Esophagus muscularis mucosa (tissue), 4 donors: ENCODE measurements around the gene IPCEF1. TPM values are rescaled to one million over a fixed set of nuclear protein-coding genes. Genes with fewer than 3 reads are reported as not detected.

Source experiments
- DNase-seq: peaks from one replicate; pipeline ENCODE4 v3.0.0-alpha.2; 2017; ENCODE audit errors: extremely low spot score
- H3K27ac ChIP-seq, 4 donors: fragments of 200-600 bp; sonication (generic); replicated peaks in 1 of 4; 1 replicate in 3 of 4; 2 replicates in 1 of 4; pipeline ENCODE4 v1.5.1; 2016 to 2019; ENCODE audit warnings: mild to moderate bottlenecking in 1 of 4
- H3K27me3 ChIP-seq, 4 donors: fragments of 200-600 bp; sonication (generic); one replicate each; pipeline versions ENCODE4 v1.5.1 to v1.6.0; 2016 to 2019
- H3K36me3 ChIP-seq, 4 donors: fragments of 200-600 bp; sonication (generic); one replicate each; pipeline ENCODE4 v1.5.1; 2016 to 2019
- H3K4me1 ChIP-seq, 4 donors: fragments of 200-600 bp; sonication (generic); one replicate each; pipeline ENCODE4 v1.5.1; 2016 to 2019
- H3K4me3 ChIP-seq, 4 donors: fragments of 200-600 bp; sonication (generic); 1 replicate in 2 of 4; 2 replicates in 2 of 4; pipeline ENCODE4 v1.5.1; 2016 to 2019; ENCODE audit warnings: mild to moderate bottlenecking in 4 of 4, moderate library complexity in 1 of 4
- H3K9me3 ChIP-seq, 4 donors: fragments of 200-600 bp; sonication (generic); 1 replicate in 3 of 4; 2 replicates in 1 of 4; pipeline ENCODE4 v1.5.1; 2016 to 2019
- EP300 ChIP-seq: sonication (generic); formaldehyde crosslinking; IDR thresholded peaks from one replicate; pipeline ENCODE4 v1.6.1; 2017; ENCODE audit warnings: antibody characterized with exemption
- POLR2A ChIP-seq: fragments of 450-650 bp; IDR thresholded peaks from one replicate; pipeline ENCODE4 v1.6.1; 2017; ENCODE audit warnings: antibody characterized with exemption, moderate library complexity, mild to moderate bottlenecking, low read depth
- POLR2AphosphoS5 ChIP-seq, 2 donors: sonication (generic); formaldehyde crosslinking; IDR thresholded peaks; one replicate each; pipeline ENCODE4 v1.6.1; 2017; ENCODE audit warnings: antibody characterized with exemption in 2 of 2
- WGBS: methylation state at CpG from one replicate; pipeline ENCODE4 v1.1.5; 2018; 5-methylcytosine and 5-hydroxymethylcytosine counted together
- intact Hi-C: fragments of 100-400 bp; cut with DNase I; formaldehyde crosslinking; loops from one replicate; pipeline ENCODE4 v1.15.1; 2023
- total RNA-seq, 4 donors: library from RNA; depleted of rRNA; stranded (reverse); fragments of >200 nt; gene quantifications; one replicate each; pipeline versions ENCODE4 v1.1.0 to v1.2.1, GENCODE V29; 2016
- TF ChIP-seq, protein P1 (sequence below), 3 experiments: fragments of 200-600 bp in 2 of 3; fragments of 450-650 bp in 1 of 3; sonication (generic) in 2 of 3; IDR thresholded peaks; one replicate each; pipeline ENCODE4 v1.5.1; 2017 to 2019; ENCODE audit warnings: antibody characterized with exemption in 3 of 3, mild to moderate bottlenecking in 2 of 3, moderate library complexity in 1 of 3

IPCEF1 gene
- total RNA-seq, 4 donors from 2014 or later: 0.63 to 2.7 (median 1.2) TPM

- Histone ChIP-seq H3K4me3 (no peak overlapping the region), H3K27me3 (no peaks in the 10 kb centered on the region), H3K36me3 (no peaks in the 10 kb centered on the region), H3K9me3 (no peaks in the 10 kb centered on the region), H3K27ac (no peak overlapping the region), H3K4me1 (no peaks in the 10 kb centered on the region)
- no peak for TF ChIP-seq POLR2A
- TF ChIP-seq, protein P1, sequence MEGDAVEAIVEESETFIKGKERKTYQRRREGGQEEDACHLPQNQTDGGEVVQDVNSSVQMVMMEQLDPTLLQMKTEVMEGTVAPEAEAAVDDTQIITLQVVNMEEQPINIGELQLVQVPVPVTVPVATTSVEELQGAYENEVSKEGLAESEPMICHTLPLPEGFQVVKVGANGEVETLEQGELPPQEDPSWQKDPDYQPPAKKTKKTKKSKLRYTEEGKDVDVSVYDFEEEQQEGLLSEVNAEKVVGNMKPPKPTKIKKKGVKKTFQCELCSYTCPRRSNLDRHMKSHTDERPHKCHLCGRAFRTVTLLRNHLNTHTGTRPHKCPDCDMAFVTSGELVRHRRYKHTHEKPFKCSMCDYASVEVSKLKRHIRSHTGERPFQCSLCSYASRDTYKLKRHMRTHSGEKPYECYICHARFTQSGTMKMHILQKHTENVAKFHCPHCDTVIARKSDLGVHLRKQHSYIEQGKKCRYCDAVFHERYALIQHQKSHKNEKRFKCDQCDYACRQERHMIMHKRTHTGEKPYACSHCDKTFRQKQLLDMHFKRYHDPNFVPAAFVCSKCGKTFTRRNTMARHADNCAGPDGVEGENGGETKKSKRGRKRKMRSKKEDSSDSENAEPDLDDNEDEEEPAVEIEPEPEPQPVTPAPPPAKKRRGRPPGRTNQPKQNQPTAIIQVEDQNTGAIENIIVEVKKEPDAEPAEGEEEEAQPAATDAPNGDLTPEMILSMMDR (IDR thresholded peaks at IDR 0.05): no peak
- no peak for TF ChIP-seq EP300
- TF ChIP-seq POLR2AphosphoS5 (IDR thresholded peaks at IDR 0.05): no peak
- WGBS: 91% methylated on average over 7 of the region's 7 CpGs
- intact Hi-C loops: no loop called here
- no peak for DNase-seq
These were observed 128.6 kb downstream of the IPCEF1 start for GRCh38 chr6:154227862-154228520.

- Histone ChIP-seq H3K27ac (no peak overlapping the region), H3K9me3 (no peaks in the 10 kb centered on the region), H3K27me3 (no peaks in the 10 kb centered on the region), H3K4me1 (no peaks in the 10 kb centered on the region), H3K4me3 (no peak overlapping the region), H3K36me3 (no peaks in the 10 kb centered on the region)
- DNase-seq: no peak
- no peak for TF ChIP-seq EP300
- TF ChIP-seq POLR2AphosphoS5 (IDR thresholded peaks at IDR 0.05): no peak
- TF ChIP-seq POLR2A: no peak
- TF ChIP-seq, protein P1 (IDR thresholded peaks at IDR 0.05): no peak
- intact Hi-C loops: no loop called here
- WGBS: 87% methylated on average over 3 of the region's 3 CpGs
These were observed 130.1 kb downstream of the IPCEF1 start for GRCh38 chr6:154226461-154226860.

DNA sequence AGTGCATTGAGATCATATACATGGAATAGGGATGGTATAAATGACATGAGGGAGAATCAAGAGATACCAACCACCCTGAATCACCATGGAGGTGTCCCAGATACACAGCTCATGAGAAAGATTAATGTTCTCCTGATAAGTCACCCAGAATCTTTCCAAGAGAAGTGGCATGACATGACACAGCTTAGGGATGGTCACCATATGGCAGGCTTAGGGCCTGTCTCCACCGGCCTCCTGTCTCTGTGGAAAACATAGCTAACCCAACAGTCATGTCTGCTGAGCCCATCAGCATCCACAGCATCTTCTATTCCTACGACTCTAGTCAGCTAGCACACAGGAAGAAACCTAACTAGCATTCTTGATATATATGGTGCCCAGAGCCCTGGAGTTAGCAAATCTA is 133.3 kb downstream of the IPCEF1 start:
- Histone ChIP-seq H3K9me3 (no peaks in the 10 kb centered on the region), H3K27me3 (no peaks in the 10 kb centered on the region), H3K27ac (no peak overlapping the region), H3K4me3 (no peak overlapping the region), H3K4me1 (no peaks in the 10 kb centered on the region), H3K36me3 (no peaks in the 10 kb centered on the region)
- TF ChIP-seq EP300 (no peak), POLR2AphosphoS5 (IDR thresholded peaks at IDR 0.05) (no peak), POLR2A (no peak)
- TF ChIP-seq, protein P1 (IDR thresholded peaks at IDR 0.05): no peak
- 86% methylated on average over 2 of the region's 2 CpGs for whole genome bisulfite sequencing
- DNase-seq: no peak
- intact Hi-C loops: no loop called here

DNA sequence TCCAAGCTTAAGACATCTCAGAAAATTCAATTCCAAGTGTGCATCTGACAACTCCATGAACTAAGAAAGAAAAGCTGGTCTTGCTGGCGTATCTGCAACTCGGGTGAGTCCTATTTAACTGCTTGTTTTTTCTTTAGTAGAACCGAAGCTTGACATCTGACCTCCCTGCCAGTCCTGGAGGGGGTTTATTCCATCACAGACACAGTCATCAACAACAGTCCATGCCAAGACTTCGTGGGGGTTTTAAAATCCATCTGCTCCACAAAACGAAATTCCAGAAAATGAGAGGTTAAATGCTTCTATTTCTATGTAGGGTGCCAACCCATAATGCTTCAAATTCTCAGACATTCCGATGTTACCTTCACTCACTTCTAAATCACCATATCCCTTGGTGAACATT is 133.9 kb downstream of the IPCEF1 start:
- TF ChIP-seq POLR2AphosphoS5 (IDR thresholded peaks at IDR 0.05) (no peak), EP300 (no peak)
- intact Hi-C loops: no loop called here
- 67% methylated on average over 6 of the region's 6 CpGs for WGBS

GRCh38 chr6:154219250-154219649 is 137.4 kb downstream of the IPCEF1 start:
- Histone ChIP-seq H3K27me3 (no peaks in the 10 kb centered on the region), H3K36me3 (no peaks in the 10 kb centered on the region), H3K4me3 (no peak overlapping the region), H3K4me1 (no peaks in the 10 kb centered on the region), H3K27ac (no peak overlapping the region), H3K9me3 (no peaks in the 10 kb centered on the region)
- intact Hi-C loops: no loop called here
- no peak for DNase-seq
- 84% methylated on average over 4 of the region's 6 CpGs for WGBS
- TF ChIP-seq POLR2AphosphoS5 (IDR thresholded peaks at IDR 0.05) (no peak), EP300 (no peak), POLR2A (no peak)
- TF ChIP-seq, protein P1 (IDR thresholded peaks at IDR 0.05): no peak

More for the DNA sequence above, 133.9 kb downstream of the IPCEF1 start:
- H3K4me1 ChIP-seq: no peaks in the 10 kb centered on the region
- no peaks in the 10 kb centered on the region for H3K9me3 ChIP-seq
- no peak for DNase-seq
- H3K4me3 ChIP-seq: no peak overlapping the region
- H3K27ac ChIP-seq: no peak overlapping the region
- H3K36me3 ChIP-seq: no peaks in the 10 kb centered on the region
- no peaks in the 10 kb centered on the region for H3K27me3 ChIP-seq
